ENCODE measurements around the gene GMCL2. TPM values are rescaled to one million over a fixed set of nuclear protein-coding genes. Genes with fewer than 3 reads are reported as not detected.

Gene GMCL2
- total and polyA plus RNA-seq, 9 donors: not detected

GRCh38 chr5:178152491-178153444, 34.4 kb downstream of the GMCL2 start:
- H3K27me3 ChIP-seq: no peaks in the 10 kb centered on the region
- TF ChIP-seq EP300 (IDR thresholded peaks at IDR 0.05) (no peak), POLR2A (IDR thresholded peaks at IDR 0.05) (no peak)
- TF ChIP-seq, protein P1, sequence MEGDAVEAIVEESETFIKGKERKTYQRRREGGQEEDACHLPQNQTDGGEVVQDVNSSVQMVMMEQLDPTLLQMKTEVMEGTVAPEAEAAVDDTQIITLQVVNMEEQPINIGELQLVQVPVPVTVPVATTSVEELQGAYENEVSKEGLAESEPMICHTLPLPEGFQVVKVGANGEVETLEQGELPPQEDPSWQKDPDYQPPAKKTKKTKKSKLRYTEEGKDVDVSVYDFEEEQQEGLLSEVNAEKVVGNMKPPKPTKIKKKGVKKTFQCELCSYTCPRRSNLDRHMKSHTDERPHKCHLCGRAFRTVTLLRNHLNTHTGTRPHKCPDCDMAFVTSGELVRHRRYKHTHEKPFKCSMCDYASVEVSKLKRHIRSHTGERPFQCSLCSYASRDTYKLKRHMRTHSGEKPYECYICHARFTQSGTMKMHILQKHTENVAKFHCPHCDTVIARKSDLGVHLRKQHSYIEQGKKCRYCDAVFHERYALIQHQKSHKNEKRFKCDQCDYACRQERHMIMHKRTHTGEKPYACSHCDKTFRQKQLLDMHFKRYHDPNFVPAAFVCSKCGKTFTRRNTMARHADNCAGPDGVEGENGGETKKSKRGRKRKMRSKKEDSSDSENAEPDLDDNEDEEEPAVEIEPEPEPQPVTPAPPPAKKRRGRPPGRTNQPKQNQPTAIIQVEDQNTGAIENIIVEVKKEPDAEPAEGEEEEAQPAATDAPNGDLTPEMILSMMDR (IDR thresholded peaks at IDR 0.05): no peak
- intact Hi-C loops (cut with DNase I): no loop called here
- H3K9me3 ChIP-seq: no peaks in the 10 kb centered on the region
- no peaks in the 10 kb centered on the region for H3K36me3 ChIP-seq
- H3K4me3 ChIP-seq: peak overlapping the region; percentile 69
- H3K4me1 ChIP-seq (ENCODE audit: insufficient read depth): peaks cover 8% of the 10 kb centered on the region
- 35 to 45% (median 38%) methylated on average over 31 of the region's 31 CpGs for WGBS, 3 donors
- H3K27ac ChIP-seq: peak overlapping the region in 1 of 2 donors; percentile 51
- no peak for DNase-seq

DNA sequence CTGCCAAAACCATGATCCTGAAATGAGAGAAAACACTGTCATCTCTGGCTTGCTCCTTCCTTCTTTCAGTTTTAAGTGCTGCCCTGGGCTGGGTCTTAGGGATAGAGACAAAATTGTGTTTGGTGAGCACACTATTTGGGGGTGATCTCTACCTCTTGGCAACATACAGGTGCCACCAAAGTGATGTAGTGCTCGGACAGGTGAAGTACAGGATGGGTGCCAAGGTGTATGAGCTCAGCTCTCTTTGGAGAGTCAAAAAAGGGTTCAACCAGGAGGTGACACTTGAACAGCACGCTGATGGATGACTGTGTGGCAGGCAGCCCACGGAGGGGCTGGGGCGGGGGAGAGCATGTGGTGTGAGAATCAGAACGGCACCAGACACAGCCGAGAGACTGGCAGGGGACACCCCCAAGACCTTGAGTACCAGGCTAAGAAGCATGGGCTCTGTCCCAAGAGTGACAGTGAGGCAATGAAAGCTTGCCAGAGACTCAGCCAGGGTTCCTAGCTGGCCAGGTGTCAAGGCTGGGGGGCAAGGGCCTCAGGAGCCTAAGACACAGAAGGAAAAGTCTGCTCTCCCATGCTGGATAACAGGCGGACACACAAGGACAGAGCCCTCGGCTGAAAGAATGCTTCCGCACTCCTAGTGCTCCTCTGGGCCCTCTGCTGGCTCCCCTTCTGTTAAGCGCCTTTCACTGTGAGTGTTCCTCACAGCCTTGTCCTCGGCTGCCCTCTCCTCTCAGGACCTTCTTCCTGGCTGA, 36.0 kb downstream of the GMCL2 start:
- intact Hi-C loops (cut with DNase I): no loop called here
- WGBS, 3 donors: 62 to 68% (median 63%) methylated on average over 11 of the region's 11 CpGs
- Histone ChIP-seq H3K27ac (no peak overlapping the region), H3K36me3 (no peaks in the 10 kb centered on the region), H3K27me3 (no peaks in the 10 kb centered on the region), H3K4me3 (no peak overlapping the region), H3K4me1 (ENCODE audit: insufficient read depth) (peaks cover 8% of the 10 kb centered on the region), H3K9me3 (no peaks in the 10 kb centered on the region)
- TF ChIP-seq EP300 (IDR thresholded peaks at IDR 0.05) (no peak), POLR2A (IDR thresholded peaks at IDR 0.05) (no peak)
- TF ChIP-seq, protein P1 (IDR thresholded peaks at IDR 0.05): no peak
- no peak for DNase-seq

DNA sequence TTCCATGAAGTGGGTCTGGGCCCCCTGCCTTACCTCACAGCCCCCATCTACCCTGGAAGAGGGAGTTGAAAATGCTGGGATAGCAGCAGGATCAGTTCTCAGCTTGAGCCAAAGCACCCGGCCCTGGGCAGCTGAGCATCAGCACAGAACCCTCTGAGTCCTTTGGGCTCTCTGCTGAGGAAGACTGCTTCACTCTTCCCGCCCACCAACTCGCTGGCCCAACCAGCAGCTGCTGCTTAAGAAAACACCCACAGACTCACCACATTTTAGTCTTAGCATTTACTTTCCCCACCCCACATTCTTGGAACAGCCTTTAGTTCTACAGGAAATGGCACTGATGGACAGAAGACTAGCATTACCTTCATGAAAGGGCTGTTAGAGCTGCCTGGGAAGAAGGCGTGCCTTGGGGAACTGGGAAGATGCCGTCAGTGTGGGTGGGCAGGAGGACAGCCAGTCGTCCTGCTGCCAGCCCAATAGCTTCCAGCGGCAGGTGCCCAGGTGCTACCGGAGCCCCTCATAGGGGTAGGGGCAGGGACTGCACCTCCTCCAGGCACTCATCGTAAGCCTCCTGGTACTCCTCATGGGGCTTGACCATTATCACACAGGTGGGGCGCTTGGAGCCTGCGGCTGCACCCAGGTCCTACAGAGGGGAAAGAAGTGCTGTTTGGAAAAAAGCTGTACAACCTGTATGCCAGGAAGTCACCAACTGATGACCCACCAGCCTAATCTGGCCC, 37.8 kb downstream of the GMCL2 start:
- peaks cover 6% of the 10 kb centered on the region for H3K4me1 ChIP-seq (ENCODE audit: insufficient read depth)
- no peak overlapping the region for H3K27ac ChIP-seq
- intact Hi-C loops (cut with DNase I): loop anchor here in 1 of 4 donors (10.0 kb wide), 1 partner anchor 75 kb away; no protein-coding TSS in a partner anchor
- 72 to 80% (median 78%) methylated on average over 11 of the region's 11 CpGs for WGBS, 3 donors
- no peak overlapping the region for H3K4me3 ChIP-seq
- no peaks in the 10 kb centered on the region for H3K36me3 ChIP-seq
- DNase-seq: no peak
- H3K9me3 ChIP-seq: no peaks in the 10 kb centered on the region
- H3K27me3 ChIP-seq: no peaks in the 10 kb centered on the region
- TF ChIP-seq, protein P1 (IDR thresholded peaks at IDR 0.05): no peak
- TF ChIP-seq EP300 (IDR thresholded peaks at IDR 0.05): no peak
- no peak for TF ChIP-seq POLR2A (IDR thresholded peaks at IDR 0.05)

DNA sequence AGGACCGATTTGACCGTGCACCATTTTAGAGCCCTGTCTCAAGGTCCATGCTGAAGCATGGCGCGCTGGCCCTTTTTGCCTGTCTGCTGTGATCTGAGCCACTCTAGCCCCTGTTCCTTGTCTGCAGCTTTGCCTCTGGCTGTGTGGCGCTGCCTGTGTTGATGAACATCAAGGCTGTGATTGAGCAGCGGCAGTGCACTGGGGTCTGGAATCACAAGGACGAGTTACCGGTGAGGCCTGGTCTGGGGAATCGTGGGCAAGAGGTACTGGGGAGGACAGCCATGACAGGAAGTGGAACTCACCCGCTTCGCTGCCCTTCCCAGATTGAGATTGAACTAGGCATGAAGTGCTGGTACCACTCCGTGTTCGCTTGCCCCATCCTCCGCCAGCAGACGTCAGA, 39.8 kb downstream of the GMCL2 start:
- intact Hi-C loops (cut with DNase I): loop anchor here in 1 of 4 donors (10.0 kb wide), 1 partner anchor 77 kb away; no protein-coding TSS in a partner anchor

More for the DNA sequence above, 39.8 kb downstream of the GMCL2 start:
- TF ChIP-seq POLR2A (IDR thresholded peaks at IDR 0.05) (no peak), EP300 (IDR thresholded peaks at IDR 0.05) (no peak)
- TF ChIP-seq, protein P1 (IDR thresholded peaks at IDR 0.05): no peak
- DNase-seq: no peak
- H3K27me3 ChIP-seq: no peaks in the 10 kb centered on the region
- no peak overlapping the region for H3K27ac ChIP-seq
- no peaks in the 10 kb centered on the region for H3K36me3 ChIP-seq
- 82 to 83% (median 83%) methylated on average over 15 of the region's 15 CpGs for WGBS, 3 donors
- H3K9me3 ChIP-seq: no peaks in the 10 kb centered on the region
- H3K4me3 ChIP-seq: no peak overlapping the region
- H3K4me1 ChIP-seq (ENCODE audit: insufficient read depth): no peaks in the 10 kb centered on the region

Data from ovary (tissue), 9 donors.